ENCODE measurements around the gene CRYGC.
"Not testable (repeated sequence)": the region's sequence is repeated elsewhere in the genome, so short reads cannot be mapped to it uniquely, and the experiment has no call there.

The CRYGC gene

GRCh38 chr2:208136716-208137094, 7.1 kb upstream of the CRYGC start:
- DNase-seq (ENCODE audit: low read depth): no peak

- DNase-seq (ENCODE audit: low read depth): no peak
Observed at GRCh38 chr2:208135794-208136715, 6.4 kb upstream of the CRYGC start.

- no peak for DNase-seq (ENCODE audit: low read depth)
Observed at GRCh38 chr2:208134928-208135586, 5.4 kb upstream of the CRYGC start.

- no peak for DNase-seq (ENCODE audit: low read depth)
Observed at GRCh38 chr2:208130712-208131110, 1.1 kb upstream of the CRYGC start.

GRCh38 chr2:208128136-208128535, 1.5 kb downstream of the CRYGC start:
- DNase-seq (ENCODE audit: low read depth): no peak

- DNase-seq (ENCODE audit: low read depth): no peak
Observed at GRCh38 chr2:208127090-208127489, 2.5 kb downstream of the CRYGC start.

GRCh38 chr2:208125251-208125650, 4.4 kb downstream of the CRYGC start:
- DNase-seq (ENCODE audit: low read depth): no peak

- DNase-seq (ENCODE audit: low read depth): not testable (repeated sequence)
Observed at GRCh38 chr2:208124013-208124715, 5.5 kb downstream of the CRYGC start, which contains the start of gene CRYGD. CRYGD (minus strand) TSS chr2:208124524; CDS start chr2:208124473, 51 bp downstream.

GRCh38 chr2:208122248-208122647, 7.4 kb downstream of the CRYGC start:
- no peak for DNase-seq (ENCODE audit: low read depth)

- DNase-seq (ENCODE audit: low read depth): no peak
Observed at GRCh38 chr2:208118918-208119317, 10.7 kb downstream of the CRYGC start.

GRCh38 chr2:208117390-208117789, 12.2 kb downstream of the CRYGC start:
- DNase-seq (ENCODE audit: low read depth): not testable (repeated sequence)

- no peak for DNase-seq (ENCODE audit: low read depth)
Observed at GRCh38 chr2:208112969-208113368, 16.7 kb downstream of the CRYGC start.

GRCh38 chr2:208112273-208112745, 17.3 kb downstream of the CRYGC start:
- not testable (repeated sequence) for DNase-seq (ENCODE audit: low read depth)

- no peak for DNase-seq (ENCODE audit: low read depth)
Observed at GRCh38 chr2:208103616-208104015, 26.0 kb downstream of the CRYGC start.

- peak; percentile 13 for DNase-seq (ENCODE audit: low read depth)
Observed at GRCh38 chr2:208101716-208102631, 27.7 kb downstream of the CRYGC start.

- no peak for DNase-seq (ENCODE audit: low read depth)
Observed at GRCh38 chr2:208099682-208100470, 29.8 kb downstream of the CRYGC start.

- not testable (repeated sequence) for DNase-seq (ENCODE audit: low read depth)
Observed at GRCh38 chr2:208098701-208099100, 30.9 kb downstream of the CRYGC start.

- no peak for DNase-seq (ENCODE audit: low read depth)
Observed at GRCh38 chr2:208098267-208098666, 31.4 kb downstream of the CRYGC start.

- peak; percentile 9 for DNase-seq (ENCODE audit: low read depth)
Observed at GRCh38 chr2:208097801-208098200, 31.8 kb downstream of the CRYGC start.

GRCh38 chr2:208097313-208097712, 32.3 kb downstream of the CRYGC start:
- no peak for DNase-seq (ENCODE audit: low read depth)

Data from stromal cell of bone marrow (primary cell).